CMK (cell line): Measurements from ENCODE around the gene AGFG2.

Experiments used
- DNase-seq: peaks from one replicate; pipeline ENCODE4 v3.0.0-alpha.2; 2010; ENCODE audit warnings: low read depth

Gene AGFG2

GRCh38 chr7:100572949-100573675, 34.1 kb downstream of the AGFG2 start:
- no peak for DNase-seq

- no peak for DNase-seq
Observed at GRCh38 chr7:100573691-100574361, 34.8 kb downstream of the AGFG2 start, which contains the start of gene SAP25. Gene SAP25, minus strand, starts transcription at chr7:100573900. Its CDS starts 158 bp downstream, at chr7:100573742.

- DNase-seq, result no peak
Observed at GRCh38 chr7:100574362-100575205, 35.6 kb downstream of the AGFG2 start.

- no peak for DNase-seq
Observed at GRCh38 chr7:100575206-100575631, 36.2 kb downstream of the AGFG2 start.

- no peak for DNase-seq
Observed at GRCh38 chr7:100575746-100576383, 36.9 kb downstream of the AGFG2 start.

- DNase-seq, result no peak
Observed at GRCh38 chr7:100576384-100576993, 37.5 kb downstream of the AGFG2 start.

GRCh38 chr7:100577103-100577502, 38.1 kb downstream of the AGFG2 start:
- no peak for DNase-seq

GRCh38 chr7:100577507-100577906, 38.5 kb downstream of the AGFG2 start:
- DNase-seq, result no peak

GRCh38 chr7:100578246-100579183, 39.5 kb downstream of the AGFG2 start:
- no peak for DNase-seq

- DNase-seq, result no peak
Observed at GRCh38 chr7:100580466-100581283, 41.7 kb downstream of the AGFG2 start.

- no peak for DNase-seq
Observed at GRCh38 chr7:100582041-100582579, 43.1 kb downstream of the AGFG2 start.

GRCh38 chr7:100582650-100583049, 43.6 kb downstream of the AGFG2 start:
- DNase-seq, result no peak

GRCh38 chr7:100583132-100584053, 44.4 kb downstream of the AGFG2 start:
- peak; percentile 85 for DNase-seq

- no peak for DNase-seq
Observed at GRCh38 chr7:100584054-100584682, 45.2 kb downstream of the AGFG2 start.

GRCh38 chr7:100584683-100585510, 45.9 kb downstream of the AGFG2 start:
- no peak for DNase-seq

GRCh38 chr7:100585511-100586265, 46.7 kb downstream of the AGFG2 start, which contains the start of gene LRCH4:
Gene LRCH4, minus strand, starts transcription at chr7:100586129. Its CDS starts 29 bp downstream, at chr7:100586100.
- DNase-seq, result no peak
